Naive B cell (primary cell): ENCODE data around the gene IL5RA. TPM values are rescaled to one million over a fixed set of nuclear protein-coding genes. Genes with fewer than 3 reads are reported as not detected.

Source experiments
- ATAC-seq, 2 donors: fragments of 150-1000 bp; cut with Tn5 transposase; 2 replicates each; pipeline ENCODE4 v1.10.0; 2021; ENCODE audit warnings: low read depth in 2 of 2, mild to moderate bottlenecking in 2 of 2, moderate library complexity in 2 of 2
- DNase-seq: peaks from one replicate; pipeline ENCODE4 v3.0.0; 2022
- H3K27ac Mint-ChIP-seq, 6 donors: one replicate each; pipeline ENCODE4 v1.8.0; 2020 to 2022; ENCODE audit warnings: mild to moderate bottlenecking in 6 of 6, mixed read lengths in 6 of 6, moderate library complexity in 5 of 6, inconsistent platforms in 2 of 6
- H3K27me3 Mint-ChIP-seq, 3 donors: one replicate each; pipeline ENCODE4 v1.8.0; 2021 to 2022; ENCODE audit warnings: mixed read lengths in 3 of 3, mild to moderate bottlenecking in 1 of 3
- H3K36me3 Mint-ChIP-seq, 2 donors: one replicate each; pipeline ENCODE4 v1.8.0; 2020 to 2022; ENCODE audit warnings: mixed read lengths in 2 of 2, inconsistent platforms in 1 of 2, mild to moderate bottlenecking in 1 of 2
- H3K4me1 Mint-ChIP-seq, 3 donors: one replicate each; pipeline ENCODE4 v1.8.0; 2020 to 2022; ENCODE audit warnings: mixed read lengths in 3 of 3, inconsistent platforms in 1 of 3, mild to moderate bottlenecking in 1 of 3, moderate library complexity in 1 of 3
- H3K4me3 Mint-ChIP-seq, 8 donors: one replicate each; pipeline ENCODE4 v1.8.0; 2020 to 2022; ENCODE audit warnings: mild to moderate bottlenecking in 8 of 8, mixed read lengths in 8 of 8, moderate library complexity in 8 of 8, inconsistent platforms in 2 of 8
- H3K9me3 Mint-ChIP-seq, 7 donors: one replicate each; pipeline ENCODE4 v1.8.0; 2020 to 2022; ENCODE audit warnings: mixed read lengths in 7 of 7, mild to moderate bottlenecking in 5 of 7, inconsistent platforms in 2 of 7, moderate library complexity in 1 of 7
- polyA plus RNA-seq, 6 donors: library from polyadenylated mRNA; unstranded; fragments of 300-500 nt; fragmentation: Illumina TruSeq; gene quantifications; one replicate each; pipeline ENCODE4 v1.2.3, GENCODE V29; 2021; ENCODE audit warnings: low read depth in 6 of 6

The IL5RA gene
- polyA plus RNA-seq, 6 donors from 2014 or later = 0.05 to 0.49 TPM; not detected in 4

GRCh38 chr3:3101660-3102458 is 8.3 kb downstream of the IL5RA start:
- Mint-ChIP-seq H3K4me3 (no peak overlapping the region), H3K27me3 (peaks cover 4 to 10% (median 6%) of the 10 kb centered on the region in 3 donors), H3K4me1 (peaks cover 11 to 14% (median 11%) of the 10 kb centered on the region in 3 donors), H3K36me3 (no peaks in the 10 kb centered on the region), H3K27ac (no peak overlapping the region), H3K9me3 (no peaks in the 10 kb centered on the region)
- ATAC-seq = no peak
- no peak for DNase-seq

DNA sequence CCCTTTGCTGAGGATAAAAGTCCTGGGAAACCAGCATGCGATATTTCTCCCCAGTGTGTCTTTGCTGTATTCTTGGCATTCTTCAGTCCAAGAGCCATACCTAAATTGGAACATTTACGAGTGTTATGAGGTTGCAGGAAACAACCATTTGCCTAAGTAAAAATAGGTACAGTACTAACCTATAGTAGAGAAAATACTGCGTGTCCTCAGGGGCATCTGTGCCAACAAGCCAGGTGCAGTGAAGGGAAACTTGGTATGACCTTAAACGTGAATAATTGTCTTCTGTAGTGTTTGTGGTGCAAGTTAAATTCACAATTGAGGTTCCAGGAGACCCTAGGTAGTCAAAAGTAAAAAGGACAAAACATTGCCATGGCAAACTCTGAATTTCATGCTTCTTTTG is 12.2 kb downstream of the IL5RA start:
- no peak for ATAC-seq
- Mint-ChIP-seq H3K4me3 (no peak overlapping the region), H3K4me1 (no peaks in the 10 kb centered on the region), H3K27ac (no peak overlapping the region), H3K36me3 (no peaks in the 10 kb centered on the region), H3K9me3 (no peaks in the 10 kb centered on the region), H3K27me3 (peaks cover 5 to 21% (median 8%) of the 10 kb centered on the region in 3 donors)
- DNase-seq = no peak

DNA sequence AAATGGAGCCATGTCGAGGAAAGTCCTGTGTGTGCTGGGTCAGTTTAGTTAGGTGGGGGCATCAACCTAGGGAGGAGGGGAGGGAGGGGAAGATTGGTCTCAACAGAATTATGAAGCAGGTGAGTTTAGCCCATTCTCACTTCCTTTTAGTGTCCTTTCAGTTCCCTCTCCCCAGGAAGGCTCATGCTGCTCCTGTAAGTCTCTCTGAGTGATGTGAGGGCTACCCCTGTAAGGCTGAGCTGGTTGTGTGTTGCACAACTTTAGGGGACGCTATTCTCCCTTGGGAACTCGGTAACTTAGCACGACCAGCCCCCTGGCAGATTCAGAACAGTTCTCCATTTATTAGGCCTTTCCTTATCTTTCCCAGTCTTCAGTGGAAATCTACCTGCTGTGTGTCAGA is 21.2 kb downstream of the IL5RA start:
- ATAC-seq (peak; percentile 99 to 100), DNase-seq (peak; percentile 51)
- no peaks in the 10 kb centered on the region for H3K9me3 Mint-ChIP-seq
- H3K27me3 Mint-ChIP-seq = peaks cover 0 to under 1% (median 0%) of the 10 kb centered on the region in 3 donors
- no peaks in the 10 kb centered on the region for H3K36me3 Mint-ChIP-seq
- peak overlapping the region in 5 of 6 donors; percentile 0 to 58 (median 52) for H3K27ac Mint-ChIP-seq
- H3K4me3 Mint-ChIP-seq = peak overlapping the region in 2 of 8 donors; percentile 16 to 17
- H3K4me1 Mint-ChIP-seq = peaks cover 15 to 16% (median 16%) of the 10 kb centered on the region in 3 donors

DNA sequence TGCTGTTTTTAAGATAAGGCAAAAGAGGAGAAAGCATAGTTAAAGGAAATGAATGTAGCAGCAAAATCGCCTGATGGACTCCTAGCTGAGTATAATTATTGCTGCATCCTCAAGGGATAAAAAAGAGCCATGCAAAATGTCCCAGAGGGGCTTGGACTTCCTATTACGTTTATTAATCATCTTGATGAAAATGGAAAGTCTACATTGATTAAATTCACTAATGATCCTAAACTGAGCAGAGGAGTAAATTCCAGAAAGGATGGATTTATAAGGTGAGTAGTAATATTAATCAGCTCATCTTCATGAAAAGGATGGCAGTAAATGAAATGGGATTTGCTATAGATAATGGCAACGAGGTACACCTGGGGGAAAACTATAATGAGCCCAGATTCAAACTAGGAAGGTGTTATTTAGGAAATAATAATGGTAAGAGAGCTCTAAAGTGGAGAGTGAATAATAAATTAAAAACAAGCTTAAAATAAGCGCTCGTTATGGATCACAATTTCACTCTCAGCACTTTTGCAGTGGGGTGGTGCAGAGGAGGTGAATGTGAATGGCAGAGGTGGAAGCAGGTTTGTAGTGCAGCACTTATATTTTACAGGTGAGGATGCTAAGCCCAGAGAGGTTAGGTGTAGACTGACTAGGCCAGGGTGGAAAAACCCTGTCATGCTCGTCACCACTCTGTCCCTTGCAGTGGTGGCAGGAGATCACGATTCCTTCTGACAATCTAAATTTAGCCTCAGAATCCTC is 22.3 kb downstream of the IL5RA start:
- no peak overlapping the region for H3K27ac Mint-ChIP-seq
- H3K9me3 Mint-ChIP-seq = no peaks in the 10 kb centered on the region
- no peaks in the 10 kb centered on the region for H3K27me3 Mint-ChIP-seq
- H3K4me3 Mint-ChIP-seq = no peak overlapping the region
- ATAC-seq = no peak
- H3K4me1 Mint-ChIP-seq = peaks cover 20% of the 10 kb centered on the region in 3 donors
- no peaks in the 10 kb centered on the region for H3K36me3 Mint-ChIP-seq
- no peak for DNase-seq

DNA sequence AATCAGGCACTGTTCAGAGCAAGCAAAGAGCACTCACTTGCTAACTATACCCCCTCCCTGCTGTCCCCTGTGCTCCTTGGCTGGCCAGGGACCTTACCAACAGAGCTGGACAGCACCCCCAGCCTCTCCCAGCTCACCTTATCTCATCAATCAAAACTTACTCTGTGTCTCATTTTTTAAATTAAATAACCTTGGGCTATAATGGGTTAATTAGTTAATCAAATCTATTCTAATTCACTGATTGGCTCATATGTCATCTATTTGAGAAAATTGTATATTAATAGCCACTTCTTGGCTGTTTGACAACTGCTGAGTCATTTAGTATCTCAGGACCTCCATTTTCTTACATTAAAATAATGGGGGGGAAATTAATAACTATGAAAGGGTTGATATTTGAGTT is 22.9 kb downstream of the IL5RA start:
- no peaks in the 10 kb centered on the region for H3K27me3 Mint-ChIP-seq
- H3K4me3 Mint-ChIP-seq = no peak overlapping the region
- no peak for DNase-seq
- no peak overlapping the region for H3K27ac Mint-ChIP-seq
- peaks cover 26 to 27% (median 26%) of the 10 kb centered on the region in 3 donors for H3K4me1 Mint-ChIP-seq
- ATAC-seq = no peak
- no peaks in the 10 kb centered on the region for H3K9me3 Mint-ChIP-seq
- no peaks in the 10 kb centered on the region for H3K36me3 Mint-ChIP-seq

DNA sequence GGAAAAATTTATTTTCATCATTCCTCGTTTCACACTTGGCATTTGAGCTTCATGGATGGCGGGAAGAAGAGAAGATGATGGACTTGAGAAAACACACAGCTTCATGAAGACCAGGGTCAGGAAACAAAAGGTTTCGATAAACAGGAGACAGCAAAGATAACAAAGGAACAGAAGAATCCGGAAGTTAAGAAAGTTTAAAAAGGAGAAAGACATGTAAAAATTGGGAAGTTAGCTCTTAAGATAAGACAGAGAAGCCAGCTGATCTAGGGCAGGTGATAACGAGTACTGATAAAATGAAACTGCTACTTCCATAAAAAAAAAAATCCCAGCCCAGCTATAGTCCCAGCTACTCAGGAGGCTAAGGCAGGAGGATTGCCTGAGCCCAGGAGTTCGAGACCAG is 23.9 kb downstream of the IL5RA start:
- Mint-ChIP-seq H3K27me3 (no peaks in the 10 kb centered on the region), H3K9me3 (no peaks in the 10 kb centered on the region), H3K36me3 (no peaks in the 10 kb centered on the region), H3K4me1 (peaks cover 27 to 34% (median 28%) of the 10 kb centered on the region in 3 donors), H3K4me3 (no peak overlapping the region), H3K27ac (peak overlapping the region in 3 of 6 donors; percentile 30 to 51 (median 44))
- no peak for DNase-seq
- ATAC-seq = no peak

GRCh38 chr3:3085782-3086181 is 24.4 kb downstream of the IL5RA start:
- Mint-ChIP-seq H3K9me3 (no peaks in the 10 kb centered on the region), H3K27ac (no peak overlapping the region), H3K4me1 (peaks cover 27 to 34% (median 28%) of the 10 kb centered on the region in 3 donors), H3K36me3 (no peaks in the 10 kb centered on the region), H3K27me3 (no peaks in the 10 kb centered on the region), H3K4me3 (no peak overlapping the region)
- ATAC-seq (no peak), DNase-seq (no peak)

GRCh38 chr3:3084890-3085289 is 25.3 kb downstream of the IL5RA start:
- Mint-ChIP-seq H3K4me1 (peaks cover 27 to 34% (median 28%) of the 10 kb centered on the region in 3 donors), H3K27ac (peak overlapping the region in 1 of 6 donors; percentile 81), H3K27me3 (no peaks in the 10 kb centered on the region), H3K9me3 (no peaks in the 10 kb centered on the region), H3K4me3 (no peak overlapping the region), H3K36me3 (no peaks in the 10 kb centered on the region)
- ATAC-seq (no peak), DNase-seq (no peak)

DNA sequence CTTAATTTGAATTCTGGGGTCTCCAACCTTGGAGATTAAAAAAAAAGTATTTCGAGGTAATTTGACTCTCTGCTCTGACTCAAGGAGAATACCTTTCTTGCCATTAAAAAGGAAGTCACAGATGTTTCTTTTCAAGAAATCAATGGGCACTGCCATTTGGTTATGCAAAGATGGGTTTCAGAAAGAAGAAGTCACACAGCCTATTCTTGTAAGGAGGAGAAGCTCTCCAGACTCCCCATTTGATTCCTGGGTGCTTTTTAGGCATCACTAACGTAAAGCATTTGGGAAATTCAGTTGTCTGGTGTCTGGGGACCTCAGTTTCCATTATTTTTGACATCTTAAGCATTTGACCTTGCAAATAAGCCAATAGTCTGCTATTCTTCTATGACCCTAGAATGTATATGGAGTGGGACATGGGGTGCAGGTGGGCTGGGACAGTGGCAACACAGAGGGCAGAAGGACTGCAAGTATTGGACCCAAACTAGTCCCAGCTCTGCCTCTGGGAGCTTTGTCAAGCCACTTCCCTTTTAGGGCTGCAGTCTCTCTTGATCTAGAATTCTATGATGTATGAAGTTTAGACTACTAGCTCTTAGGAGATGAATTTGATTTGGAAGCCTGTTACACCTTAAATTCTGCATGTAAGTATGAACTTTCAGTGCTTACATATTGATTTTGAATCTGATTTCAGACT is 27.8 kb downstream of the IL5RA start:
- H3K4me3 Mint-ChIP-seq = peak overlapping the region in 3 of 8 donors; percentile 8 to 21 (median 16)
- no peak overlapping the region for H3K27ac Mint-ChIP-seq
- H3K9me3 Mint-ChIP-seq = no peaks in the 10 kb centered on the region
- H3K36me3 Mint-ChIP-seq = no peaks in the 10 kb centered on the region
- DNase-seq = peak; percentile 14
- H3K27me3 Mint-ChIP-seq = peaks cover 0 to 7% (median 3%) of the 10 kb centered on the region in 3 donors
- peaks cover 12 to 18% (median 13%) of the 10 kb centered on the region in 3 donors for H3K4me1 Mint-ChIP-seq
- peak; percentile 38 to 51 for ATAC-seq

DNA sequence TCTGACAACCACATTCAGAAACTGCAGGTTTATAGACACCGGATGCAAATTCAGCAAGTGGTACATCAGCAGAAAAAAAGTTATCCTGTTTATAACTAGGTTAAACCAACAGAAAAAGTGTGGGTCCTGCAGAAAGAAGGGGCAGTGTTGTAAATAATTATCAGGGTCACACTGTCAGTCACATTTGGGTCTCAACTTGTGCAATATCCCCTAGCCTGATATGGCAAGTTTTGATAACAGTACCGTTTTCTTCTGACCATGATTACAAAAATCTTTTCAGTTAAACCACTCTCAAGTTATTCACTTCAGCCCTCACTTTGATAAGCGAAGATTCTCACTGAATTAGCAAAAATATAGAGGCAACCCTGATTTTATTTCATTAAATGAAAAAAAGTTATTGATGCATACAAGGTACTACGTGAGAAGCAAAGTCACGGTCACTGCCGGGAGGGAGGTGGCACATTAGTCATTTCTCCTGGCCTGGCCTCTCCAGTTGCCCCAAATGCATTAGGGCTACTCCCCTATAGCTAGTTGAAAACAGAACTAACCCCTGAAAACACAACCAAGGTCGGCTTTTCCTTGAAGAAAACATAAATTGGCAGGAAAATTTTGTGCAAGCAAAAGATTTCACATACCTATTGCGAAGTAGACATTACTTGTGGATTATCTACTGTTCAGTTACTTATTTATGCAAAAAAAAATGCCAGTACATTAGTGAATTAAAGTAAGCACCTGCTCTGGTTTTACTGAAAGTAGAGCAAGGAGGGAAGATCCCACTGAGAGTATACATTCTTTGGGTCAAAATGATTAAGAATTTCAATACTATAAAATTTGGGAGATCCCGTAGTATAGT is 28.6 kb downstream of the IL5RA start:
- no peak overlapping the region for H3K27ac Mint-ChIP-seq
- ATAC-seq = no peak
- peak overlapping the region in 1 of 8 donors; percentile 37 for H3K4me3 Mint-ChIP-seq

DNA sequence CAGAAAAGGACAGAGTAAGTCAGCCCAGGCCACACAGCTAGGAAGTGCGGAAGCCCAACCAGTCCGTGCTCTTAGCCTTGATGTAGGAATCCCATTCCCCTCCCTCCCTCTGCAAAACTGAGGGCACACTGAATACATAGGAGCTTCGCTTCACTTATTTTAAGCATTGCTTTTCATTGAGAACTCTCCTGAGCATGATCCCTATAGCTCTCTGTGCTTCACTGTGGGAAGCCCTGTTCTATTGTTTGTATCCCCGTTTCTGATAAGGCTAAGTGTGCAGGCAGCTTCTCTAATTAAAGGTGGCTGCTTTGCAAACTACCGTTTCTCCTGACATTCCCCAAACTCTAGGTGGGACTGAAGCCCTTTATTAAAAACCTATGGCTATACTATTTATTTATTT is 29.9 kb downstream of the IL5RA start:
- peaks cover 12 to 18% (median 13%) of the 10 kb centered on the region in 3 donors for H3K4me1 Mint-ChIP-seq
- H3K4me3 Mint-ChIP-seq = no peak overlapping the region
- H3K27ac Mint-ChIP-seq = no peak overlapping the region
- H3K9me3 Mint-ChIP-seq = no peaks in the 10 kb centered on the region
- ATAC-seq (no peak), DNase-seq (no peak)
- no peaks in the 10 kb centered on the region for H3K36me3 Mint-ChIP-seq
- H3K27me3 Mint-ChIP-seq = peaks cover 0 to 7% (median 3%) of the 10 kb centered on the region in 3 donors

More for the DNA sequence above, 28.6 kb downstream of the IL5RA start:
- H3K36me3 Mint-ChIP-seq = no peaks in the 10 kb centered on the region
- H3K4me1 Mint-ChIP-seq = peaks cover 12 to 18% (median 13%) of the 10 kb centered on the region in 3 donors
- H3K27me3 Mint-ChIP-seq = peaks cover 0 to 7% (median 3%) of the 10 kb centered on the region in 3 donors
- H3K9me3 Mint-ChIP-seq = no peaks in the 10 kb centered on the region
- no peak for DNase-seq

DNA sequence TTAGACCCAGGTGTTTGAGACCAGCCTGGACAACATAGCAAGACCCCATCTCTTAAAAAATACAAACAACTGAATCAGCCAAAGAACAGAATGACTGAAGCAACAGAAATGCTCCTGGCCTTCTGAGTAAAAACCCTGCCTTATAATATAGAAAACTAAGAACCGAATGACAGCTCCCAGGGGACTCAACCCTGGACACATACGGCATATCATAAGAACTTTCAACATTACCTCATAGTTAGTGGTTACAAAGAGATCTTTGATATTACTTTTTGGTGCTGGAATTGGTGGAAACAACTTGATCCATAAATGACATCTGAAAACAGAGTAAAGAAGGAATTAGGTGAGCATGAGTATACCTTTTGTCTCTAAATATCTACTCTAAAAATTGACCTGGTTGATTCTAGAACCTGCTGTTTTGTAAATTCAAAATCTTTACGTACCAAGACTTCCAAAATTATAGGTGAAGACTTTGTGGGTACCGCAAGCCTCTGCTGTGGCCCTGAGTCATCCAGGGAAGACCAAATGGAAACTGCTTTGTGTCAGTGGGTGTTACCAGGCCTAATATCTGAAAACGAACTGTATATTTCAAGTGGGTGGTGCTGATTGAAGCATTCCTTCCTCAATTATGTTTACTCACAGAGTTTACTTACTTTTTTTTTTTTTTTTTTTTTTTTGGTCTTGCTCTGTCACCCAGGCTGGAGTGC is 35.5 kb downstream of the IL5RA start:
- H3K27me3 Mint-ChIP-seq = peaks cover 9 to 21% (median 20%) of the 10 kb centered on the region in 3 donors
- H3K4me1 Mint-ChIP-seq = no peaks in the 10 kb centered on the region
- DNase-seq (no peak), ATAC-seq (no peak)
- peaks cover 0 to 4% of the 10 kb centered on the region in 2 donors for H3K36me3 Mint-ChIP-seq
- no peaks in the 10 kb centered on the region for H3K9me3 Mint-ChIP-seq
- no peak overlapping the region for H3K27ac Mint-ChIP-seq
- no peak overlapping the region for H3K4me3 Mint-ChIP-seq
